ENCODE data around the gene DNER.
A peak's percentile ranks its signal among the peaks of the same experiment; 100 is the strongest.
"Not testable (repeated sequence)": the region's sequence is repeated elsewhere in the genome, so short reads cannot be mapped to it uniquely, and the experiment has no call there.

DNER gene

GRCh38 chr2:229752970-229753729 is 38.8 kb upstream of the DNER start:
- Histone ChIP-seq H3K9me2 (replicated peaks; ENCODE audit: low read depth, low read length) (no peaks in the 10 kb centered on the region), H4K20me1 (ENCODE audit: insufficient read depth, low read length, poor library complexity, severe bottlenecking) (no peaks in the 10 kb centered on the region), H3K9ac (ENCODE audit: low read depth, low read length, poor library complexity, severe bottlenecking) (no peak overlapping the region), H2AFZ (ENCODE audit: low read length) (no peak overlapping the region), H3F3A (ENCODE audit: low read depth) (no peaks in the 10 kb centered on the region), H3K27me3 (ENCODE audit: insufficient read depth, low read length, poor library complexity, severe bottlenecking) (no peaks in the 10 kb centered on the region), H3K4me1 (ENCODE audit: insufficient read depth, low read length, poor library complexity, severe bottlenecking) (no peaks in the 10 kb centered on the region), H3K36me3 (ENCODE audit: insufficient read depth, low read length) (no peaks in the 10 kb centered on the region), H3K9me3 (ENCODE audit: insufficient read depth, low read depth, low read length) (no peaks in the 10 kb centered on the region), H3K4me2 (ENCODE audit: low read depth, low read length, poor library complexity, severe bottlenecking) (no peak overlapping the region), H3K79me2 (ENCODE audit: insufficient read depth, low read length) (no peaks in the 10 kb centered on the region), H3K4me3 (ENCODE audit: low read length, poor library complexity, severe bottlenecking) (no peak overlapping the region)
- TF ChIP-seq CTCF (conservative IDR thresholded peaks at IDR 0.05; ENCODE audit: low read length) (no peak), EZH2phosphoT487 (IDR thresholded peaks at IDR 0.05; ENCODE audit: borderline replicate concordance) (no peak)

- Histone ChIP-seq H3K4me2 (ENCODE audit: low read depth, low read length, poor library complexity, severe bottlenecking) (no peak overlapping the region), H3K4me3 (ENCODE audit: low read length, poor library complexity, severe bottlenecking) (no peak overlapping the region), H4K20me1 (ENCODE audit: insufficient read depth, low read length, poor library complexity, severe bottlenecking) (no peaks in the 10 kb centered on the region), H3F3A (ENCODE audit: low read depth) (no peaks in the 10 kb centered on the region), H3K4me1 (ENCODE audit: insufficient read depth, low read length, poor library complexity, severe bottlenecking) (no peaks in the 10 kb centered on the region), H3K9me2 (replicated peaks; ENCODE audit: low read depth, low read length) (no peaks in the 10 kb centered on the region), H3K9me3 (ENCODE audit: insufficient read depth, low read depth, low read length) (no peaks in the 10 kb centered on the region), H3K79me2 (ENCODE audit: insufficient read depth, low read length) (no peaks in the 10 kb centered on the region), H2AFZ (ENCODE audit: low read length) (no peak overlapping the region), H3K9ac (ENCODE audit: low read depth, low read length, poor library complexity, severe bottlenecking) (no peak overlapping the region), H3K36me3 (ENCODE audit: insufficient read depth, low read length) (no peaks in the 10 kb centered on the region), H3K27me3 (ENCODE audit: insufficient read depth, low read length, poor library complexity, severe bottlenecking) (no peaks in the 10 kb centered on the region)
- TF ChIP-seq CTCF (conservative IDR thresholded peaks at IDR 0.05; ENCODE audit: low read length) (no peak), EZH2phosphoT487 (IDR thresholded peaks at IDR 0.05; ENCODE audit: borderline replicate concordance) (no peak)
These were observed 35.4 kb upstream of the DNER start for GRCh38 chr2:229749779-229750178.

DNA sequence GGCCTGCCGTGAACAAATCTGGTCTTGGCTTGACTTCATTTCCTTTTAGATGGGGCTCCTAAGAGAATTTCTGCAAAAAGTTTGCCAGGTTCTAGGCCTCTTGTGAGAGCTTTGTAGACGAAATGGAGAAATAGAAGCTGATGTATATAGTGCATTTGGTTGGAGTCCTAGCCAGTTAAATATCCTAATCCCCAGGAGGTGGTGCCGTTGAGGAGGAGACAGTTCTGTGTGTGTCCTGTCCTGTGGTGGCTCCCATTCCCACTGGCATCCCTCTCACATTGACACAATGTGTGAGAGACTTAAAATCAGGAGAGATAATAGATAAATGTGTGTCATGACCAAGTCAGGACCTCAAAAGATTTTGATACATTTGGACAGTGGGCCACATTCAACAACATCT is 34.6 kb upstream of the DNER start:
- TF ChIP-seq CTCF (conservative IDR thresholded peaks at IDR 0.05; ENCODE audit: low read length) (peak; percentile 40), EZH2phosphoT487 (IDR thresholded peaks at IDR 0.05; ENCODE audit: borderline replicate concordance) (no peak)
- Histone ChIP-seq H2AFZ (ENCODE audit: low read length) (no peak overlapping the region), H3K36me3 (ENCODE audit: insufficient read depth, low read length) (no peaks in the 10 kb centered on the region), H4K20me1 (ENCODE audit: insufficient read depth, low read length, poor library complexity, severe bottlenecking) (no peaks in the 10 kb centered on the region), H3K9ac (ENCODE audit: low read depth, low read length, poor library complexity, severe bottlenecking) (no peak overlapping the region), H3K4me3 (ENCODE audit: low read length, poor library complexity, severe bottlenecking) (no peak overlapping the region), H3K79me2 (ENCODE audit: insufficient read depth, low read length) (no peaks in the 10 kb centered on the region), H3F3A (ENCODE audit: low read depth) (no peaks in the 10 kb centered on the region), H3K9me3 (ENCODE audit: insufficient read depth, low read depth, low read length) (no peaks in the 10 kb centered on the region), H3K9me2 (replicated peaks; ENCODE audit: low read depth, low read length) (no peaks in the 10 kb centered on the region), H3K4me2 (ENCODE audit: low read depth, low read length, poor library complexity, severe bottlenecking) (no peak overlapping the region), H3K4me1 (ENCODE audit: insufficient read depth, low read length, poor library complexity, severe bottlenecking) (no peaks in the 10 kb centered on the region), H3K27me3 (ENCODE audit: insufficient read depth, low read length, poor library complexity, severe bottlenecking) (no peaks in the 10 kb centered on the region)

- not testable (repeated sequence) for H3K4me1 ChIP-seq (ENCODE audit: insufficient read depth, low read length, poor library complexity, severe bottlenecking); H2AFZ ChIP-seq (ENCODE audit: low read length); H3K27me3 ChIP-seq (ENCODE audit: insufficient read depth, low read length, poor library complexity, severe bottlenecking)
These were observed 28.3 kb upstream of the DNER start for GRCh38 chr2:229742691-229743090.

More at GRCh38 chr2:229742691-229743090, 28.3 kb upstream of the DNER start:
- not testable (repeated sequence) for H3K79me2 ChIP-seq (ENCODE audit: insufficient read depth, low read length); H3F3A ChIP-seq (ENCODE audit: low read depth); H3K9ac ChIP-seq (ENCODE audit: low read depth, low read length, poor library complexity, severe bottlenecking); H3K9me2 ChIP-seq (replicated peaks; ENCODE audit: low read depth, low read length); H3K4me2 ChIP-seq (ENCODE audit: low read depth, low read length, poor library complexity, severe bottlenecking); H3K36me3 ChIP-seq (ENCODE audit: insufficient read depth, low read length); H3K4me3 ChIP-seq (ENCODE audit: low read length, poor library complexity, severe bottlenecking); H3K9me3 ChIP-seq (ENCODE audit: insufficient read depth, low read depth, low read length); H4K20me1 ChIP-seq (ENCODE audit: insufficient read depth, low read length, poor library complexity, severe bottlenecking)

All from Loucy (cell line).